GM23338 (cell line): Measurements from ENCODE around the gene CYB5R3. TPM values are rescaled to one million over a fixed set of nuclear protein-coding genes. Genes with fewer than 3 reads are reported as not detected.

Experiments used
- ATAC-seq: fragments of 200-7000 bp; cut with Tn5 transposase; 3 replicates; pipeline ENCODE4 v1.9.1; 2020
- DNase-seq: peaks from one replicate; pipeline ENCODE4 v3.0.0-alpha.2; 2015; ENCODE audit warnings: low spot score
- H2AFZ ChIP-seq: fragments of 200-600 bp; sonication (generic); 2 replicates; pipeline ENCODE4 v1.8.0; 2016; ENCODE audit warnings: antibody characterized with exemption, mild to moderate bottlenecking, moderate library complexity
- H3F3A ChIP-seq: fragments of 200-600 bp; sonication (generic); replicated peaks from 2 replicates; pipeline ENCODE4 v1.8.0; 2017; ENCODE audit warnings: antibody characterized with exemption, mixed run types, low read depth
- H3K27ac ChIP-seq: fragments of 200-600 bp; sonication (generic); 2 replicates; pipeline ENCODE4 v1.6.1; 2016; ENCODE audit warnings: low read depth
- H3K27me3 ChIP-seq: fragments of 200-600 bp; sonication (generic); 2 replicates; pipeline ENCODE4 v1.8.0; 2016; ENCODE audit warnings: mild to moderate bottlenecking, mixed run types, moderate library complexity; ENCODE audit not compliant: insufficient read depth
- H3K36me3 ChIP-seq: fragments of 200-600 bp; sonication (generic); 2 replicates; pipeline ENCODE4 v1.8.0; 2016; ENCODE audit warnings: mild to moderate bottlenecking; ENCODE audit not compliant: insufficient read depth
- H3K4me1 ChIP-seq: fragments of 200-600 bp; sonication (generic); 2 replicates; pipeline ENCODE4 v1.8.0; 2016; ENCODE audit warnings: mild to moderate bottlenecking, moderate library complexity; ENCODE audit not compliant: insufficient read depth
- H3K4me2 ChIP-seq: fragments of 200-600 bp; sonication (generic); 2 replicates; pipeline ENCODE4 v1.7.1; 2017; ENCODE audit warnings: mixed run types
- H3K4me3 ChIP-seq: fragments of 200-600 bp; sonication (generic); 2 replicates; pipeline ENCODE4 v1.6.1; 2016; ENCODE audit warnings: mixed run types
- H3K79me2 ChIP-seq: fragments of 200-600 bp; sonication (generic); replicated peaks from 2 replicates; pipeline ENCODE4 v1.8.0; 2017; ENCODE audit warnings: mild to moderate bottlenecking; ENCODE audit not compliant: insufficient read depth
- H3K9me2 ChIP-seq: fragments of 200-600 bp; sonication (generic); 2 replicates; pipeline ENCODE4 v1.8.0; 2017; ENCODE audit not compliant: insufficient read depth
- H4K20me1 ChIP-seq: fragments of 200-600 bp; sonication (generic); replicated peaks from 2 replicates; pipeline ENCODE4 v1.8.0; 2017; ENCODE audit warnings: mild to moderate bottlenecking; ENCODE audit not compliant: insufficient read depth
- H3K27ac Mint-ChIP-seq: 2 replicates; pipeline ENCODE4 v1.8.0; 2020; ENCODE audit warnings: inconsistent platforms, mild to moderate bottlenecking, moderate library complexity, mixed read lengths
- H3K27me3 Mint-ChIP-seq: 3 replicates; pipeline ENCODE4 v1.8.0; 2022; ENCODE audit warnings: low read depth, mild to moderate bottlenecking, moderate library complexity, mixed read lengths, inconsistent platforms; ENCODE audit not compliant: insufficient read depth, poor library complexity
- H3K36me3 Mint-ChIP-seq: 3 replicates; pipeline ENCODE4 v1.8.0; 2021; ENCODE audit warnings: low read depth, mild to moderate bottlenecking, inconsistent platforms, moderate library complexity, mixed read lengths
- H3K4me1 Mint-ChIP-seq: 3 replicates; pipeline ENCODE4 v1.8.0; 2020; ENCODE audit warnings: mild to moderate bottlenecking, inconsistent platforms, mixed read lengths
- H3K4me3 Mint-ChIP-seq: 3 replicates; pipeline ENCODE4 v1.8.0; 2021; ENCODE audit warnings: moderate library complexity, mild to moderate bottlenecking, inconsistent platforms, mixed read lengths
- H3K9me3 Mint-ChIP-seq: 3 replicates; pipeline ENCODE4 v1.8.0; 2020; ENCODE audit warnings: moderate library complexity, mild to moderate bottlenecking, inconsistent platforms, mixed read lengths
- CREB1 ChIP-seq: fragments of 250-450 bp; sonication (Bioruptor Pico); IDR thresholded peaks from 2 replicates; pipeline ENCODE4 v1.5.0; 2020; ENCODE audit warnings: low read depth, mild to moderate bottlenecking, moderate library complexity
- EZH2 ChIP-seq: fragments of 200-600 bp; sonication (generic); IDR thresholded peaks from one replicate; pipeline ENCODE4 v1.8.0; 2017; ENCODE audit warnings: antibody characterized with exemption, mild to moderate bottlenecking, low read depth; ENCODE audit not compliant: unreplicated experiment
- JUNB ChIP-seq: IDR thresholded peaks from one replicate; pipeline ENCODE4 v1.6.1; 2016; ENCODE audit warnings: antibody characterized with exemption; ENCODE audit not compliant: unreplicated experiment
- NANOG ChIP-seq: IDR thresholded peaks from 2 replicates; pipeline ENCODE4 v1.6.1; 2016; ENCODE audit warnings: antibody characterized with exemption, borderline replicate concordance
- POLR2AphosphoS5 ChIP-seq: IDR thresholded peaks from 2 replicates; pipeline ENCODE4 v1.6.1; 2016; ENCODE audit warnings: antibody characterized with exemption, low read depth
- STAT1 ChIP-seq: IDR thresholded peaks from one replicate; pipeline ENCODE4 v1.6.1; 2016; ENCODE audit warnings: antibody characterized with exemption; ENCODE audit not compliant: unreplicated experiment
- ZNF114 ChIP-seq: fragments of 250-450 bp; sonication (Bioruptor Pico); IDR thresholded peaks from 2 replicates; pipeline ENCODE4 v1.5.0; 2020; ENCODE audit warnings: mild to moderate bottlenecking, moderate library complexity
- ZNF331 ChIP-seq: fragments of 250-450 bp; sonication (Bioruptor Pico); IDR thresholded peaks from 2 replicates; pipeline ENCODE4 v1.5.0; 2020; ENCODE audit warnings: low read depth, mild to moderate bottlenecking, moderate library complexity
- polyA plus RNA-seq: library from polyadenylated mRNA; unstranded; fragments of >200 nt; fragmentation: Nextera tagmentation; extraction: Ambion mirVana; gene quantifications from 2 replicates; pipeline ENCODE4 v1.2.1, GENCODE V29; 2016
- total RNA-seq: library from RNA; depleted of rRNA; stranded (reverse); fragments of >200 nt; shearing (Covaris generic); gene quantifications from 2 replicates; pipeline ENCODE4 v1.2.3, GENCODE V29; 2014
- TF ChIP-seq, protein P1 (sequence below): fragments of 250-450 bp; sonication (Bioruptor Pico); IDR thresholded peaks from 2 replicates; pipeline ENCODE4 v1.5.0; 2020; ENCODE audit warnings: mild to moderate bottlenecking, moderate library complexity
- TF ChIP-seq, protein P2 (sequence below): IDR thresholded peaks from 2 replicates; pipeline ENCODE4 v1.6.1; 2016; ENCODE audit warnings: antibody characterized with exemption
- TF ChIP-seq, protein P3 (sequence below), 2 experiments: fragments of 200-600 bp in 1 of 2; sonication (generic) in 1 of 2; conservative IDR thresholded peaks; 2 replicates each; pipeline versions ENCODE4 v1.5.1 to v1.6.1; 2016 to 2017; ENCODE audit warnings: antibody characterized with exemption in 2 of 2, low read depth in 2 of 2, mild to moderate bottlenecking in 2 of 2, moderate library complexity in 1 of 2

Gene CYB5R3
- total and polyA plus RNA-seq, 2 experiments from 2014 or later: 76.2 to 76.9 TPM

DNA sequence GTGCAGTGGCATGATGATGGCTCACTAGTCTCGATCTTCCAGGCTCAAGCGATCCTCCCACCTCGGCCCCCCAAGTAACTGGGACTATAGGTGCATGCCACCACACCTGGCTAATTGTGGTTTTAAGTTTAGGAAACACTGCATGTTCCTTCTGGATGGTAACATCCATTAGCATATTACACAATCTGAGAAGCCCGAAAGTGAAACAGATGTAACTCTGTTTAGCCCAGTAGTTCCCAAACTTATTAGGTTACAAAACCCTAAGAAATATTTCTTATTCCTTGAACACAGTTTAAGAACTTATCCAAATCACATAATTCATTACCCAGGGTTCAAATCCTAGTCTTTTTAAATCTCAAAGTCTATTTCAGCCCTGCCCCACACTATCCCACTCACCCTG is 62.8 kb downstream of the CYB5R3 start (continued):
- TF ChIP-seq, protein P1, sequence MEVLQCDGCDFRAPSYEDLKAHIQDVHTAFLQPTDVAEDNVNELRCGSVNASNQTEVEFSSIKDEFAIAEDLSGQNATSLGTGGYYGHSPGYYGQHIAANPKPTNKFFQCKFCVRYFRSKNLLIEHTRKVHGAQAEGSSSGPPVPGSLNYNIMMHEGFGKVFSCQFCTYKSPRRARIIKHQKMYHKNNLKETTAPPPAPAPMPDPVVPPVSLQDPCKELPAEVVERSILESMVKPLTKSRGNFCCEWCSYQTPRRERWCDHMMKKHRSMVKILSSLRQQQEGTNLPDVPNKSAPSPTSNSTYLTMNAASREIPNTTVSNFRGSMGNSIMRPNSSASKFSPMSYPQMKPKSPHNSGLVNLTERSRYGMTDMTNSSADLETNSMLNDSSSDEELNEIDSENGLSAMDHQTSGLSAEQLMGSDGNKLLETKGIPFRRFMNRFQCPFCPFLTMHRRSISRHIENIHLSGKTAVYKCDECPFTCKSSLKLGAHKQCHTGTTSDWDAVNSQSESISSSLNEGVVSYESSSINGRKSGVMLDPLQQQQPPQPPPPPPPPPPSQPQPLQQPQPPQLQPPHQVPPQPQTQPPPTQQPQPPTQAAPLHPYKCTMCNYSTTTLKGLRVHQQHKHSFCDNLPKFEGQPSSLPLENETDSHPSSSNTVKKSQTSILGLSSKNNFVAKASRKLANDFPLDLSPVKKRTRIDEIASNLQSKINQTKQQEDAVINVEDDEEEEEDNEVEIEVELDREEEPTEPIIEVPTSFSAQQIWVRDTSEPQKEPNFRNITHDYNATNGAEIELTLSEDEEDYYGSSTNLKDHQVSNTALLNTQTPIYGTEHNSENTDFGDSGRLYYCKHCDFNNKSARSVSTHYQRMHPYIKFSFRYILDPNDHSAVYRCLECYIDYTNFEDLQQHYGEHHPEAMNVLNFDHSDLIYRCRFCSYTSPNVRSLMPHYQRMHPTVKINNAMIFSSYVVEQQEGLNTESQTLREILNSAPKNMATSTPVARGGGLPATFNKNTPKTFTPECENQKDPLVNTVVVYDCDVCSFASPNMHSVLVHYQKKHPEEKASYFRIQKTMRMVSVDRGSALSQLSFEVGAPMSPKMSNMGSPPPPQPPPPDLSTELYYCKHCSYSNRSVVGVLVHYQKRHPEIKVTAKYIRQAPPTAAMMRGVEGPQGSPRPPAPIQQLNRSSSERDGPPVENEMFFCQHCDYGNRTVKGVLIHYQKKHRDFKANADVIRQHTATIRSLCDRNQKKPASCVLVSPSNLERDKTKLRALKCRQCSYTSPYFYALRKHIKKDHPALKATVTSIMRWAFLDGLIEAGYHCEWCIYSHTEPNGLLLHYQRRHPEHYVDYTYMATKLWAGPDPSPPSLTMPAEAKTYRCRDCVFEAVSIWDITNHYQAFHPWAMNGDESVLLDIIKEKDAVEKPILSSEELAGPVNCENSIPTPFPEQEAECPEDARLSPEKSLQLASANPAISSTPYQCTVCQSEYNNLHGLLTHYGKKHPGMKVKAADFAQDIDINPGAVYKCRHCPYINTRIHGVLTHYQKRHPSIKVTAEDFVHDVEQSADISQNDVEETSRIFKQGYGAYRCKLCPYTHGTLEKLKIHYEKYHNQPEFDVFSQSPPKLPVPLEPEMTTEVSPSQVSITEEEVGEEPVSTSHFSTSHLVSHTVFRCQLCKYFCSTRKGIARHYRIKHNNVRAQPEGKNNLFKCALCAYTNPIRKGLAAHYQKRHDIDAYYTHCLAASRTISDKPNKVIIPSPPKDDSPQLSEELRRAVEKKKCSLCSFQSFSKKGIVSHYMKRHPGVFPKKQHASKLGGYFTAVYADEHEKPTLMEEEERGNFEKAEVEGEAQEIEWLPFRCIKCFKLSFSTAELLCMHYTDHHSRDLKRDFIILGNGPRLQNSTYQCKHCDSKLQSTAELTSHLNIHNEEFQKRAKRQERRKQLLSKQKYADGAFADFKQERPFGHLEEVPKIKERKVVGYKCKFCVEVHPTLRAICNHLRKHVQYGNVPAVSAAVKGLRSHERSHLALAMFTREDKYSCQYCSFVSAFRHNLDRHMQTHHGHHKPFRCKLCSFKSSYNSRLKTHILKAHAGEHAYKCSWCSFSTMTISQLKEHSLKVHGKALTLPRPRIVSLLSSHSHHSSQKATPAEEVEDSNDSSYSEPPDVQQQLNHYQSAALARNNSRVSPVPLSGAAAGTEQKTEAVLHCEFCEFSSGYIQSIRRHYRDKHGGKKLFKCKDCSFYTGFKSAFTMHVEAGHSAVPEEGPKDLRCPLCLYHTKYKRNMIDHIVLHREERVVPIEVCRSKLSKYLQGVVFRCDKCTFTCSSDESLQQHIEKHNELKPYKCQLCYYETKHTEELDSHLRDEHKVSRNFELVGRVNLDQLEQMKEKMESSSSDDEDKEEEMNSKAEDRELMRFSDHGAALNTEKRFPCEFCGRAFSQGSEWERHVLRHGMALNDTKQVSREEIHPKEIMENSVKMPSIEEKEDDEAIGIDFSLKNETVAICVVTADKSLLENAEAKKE (CRISPR knock-in tag): no peak
- no peak for TF ChIP-seq POLR2AphosphoS5
- TF ChIP-seq NANOG: no peak
- TF ChIP-seq ZNF331 (CRISPR knock-in tag): no peak
- no peak for TF ChIP-seq CREB1 (CRISPR knock-in tag)
- no peak for TF ChIP-seq JUNB
- TF ChIP-seq ZNF114: no peak

DNA sequence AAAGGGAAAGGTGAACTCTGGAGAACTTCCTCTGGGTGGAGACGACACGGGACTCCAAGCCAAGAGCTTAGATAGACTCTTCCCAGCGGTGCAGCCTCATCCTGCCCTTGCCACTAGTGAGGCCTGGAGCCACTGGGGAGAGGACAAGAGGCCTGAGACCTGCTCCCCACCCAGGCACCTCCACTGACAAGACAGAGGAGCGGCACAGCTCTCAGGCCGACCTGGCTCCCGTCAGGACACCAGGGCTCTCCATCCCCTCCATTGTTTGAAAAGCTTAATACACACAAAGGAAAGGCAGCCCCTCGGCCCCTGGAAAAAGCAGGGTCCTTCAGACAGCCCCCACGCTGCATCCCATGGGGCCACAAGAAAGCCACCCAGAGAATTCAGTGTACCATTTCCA is 64.1 kb downstream of the CYB5R3 start:
- H3F3A ChIP-seq: peaks cover 21% of the 10 kb centered on the region; the same call in 1 of the 2 replicates
- Mint-ChIP-seq H3K27ac (no peak overlapping the region), H3K27me3 (peaks cover 12% of the 10 kb centered on the region), H3K36me3 (peaks cover 62% of the 10 kb centered on the region), H3K4me3 (no peak overlapping the region), H3K9me3 (no peaks in the 10 kb centered on the region), H3K4me1 (peaks cover 6% of the 10 kb centered on the region)
- peaks cover 5% of the 10 kb centered on the region for H3K79me2 ChIP-seq
- H3K27ac ChIP-seq: no peak overlapping the region
- H4K20me1 ChIP-seq: peaks cover 20% of the 10 kb centered on the region
- peaks cover 3% of the 10 kb centered on the region; the same call in 1 of the 2 replicates for H3K4me1 ChIP-seq
- ATAC-seq: no peak
- H2AFZ ChIP-seq: no peak overlapping the region
- H3K9me2 ChIP-seq: no peaks in the 10 kb centered on the region
- peaks cover 16% of the 10 kb centered on the region for H3K36me3 ChIP-seq
- H3K4me2 ChIP-seq: no peak overlapping the region
- DNase-seq: no peak
- H3K4me3 ChIP-seq: no peak overlapping the region
- H3K27me3 ChIP-seq: no peaks in the 10 kb centered on the region
- TF ChIP-seq STAT1 (no peak), JUNB (no peak), NANOG (no peak), EZH2 (no peak), ZNF114 (no peak), CREB1 (CRISPR knock-in tag) (no peak)
- TF ChIP-seq, protein P2, sequence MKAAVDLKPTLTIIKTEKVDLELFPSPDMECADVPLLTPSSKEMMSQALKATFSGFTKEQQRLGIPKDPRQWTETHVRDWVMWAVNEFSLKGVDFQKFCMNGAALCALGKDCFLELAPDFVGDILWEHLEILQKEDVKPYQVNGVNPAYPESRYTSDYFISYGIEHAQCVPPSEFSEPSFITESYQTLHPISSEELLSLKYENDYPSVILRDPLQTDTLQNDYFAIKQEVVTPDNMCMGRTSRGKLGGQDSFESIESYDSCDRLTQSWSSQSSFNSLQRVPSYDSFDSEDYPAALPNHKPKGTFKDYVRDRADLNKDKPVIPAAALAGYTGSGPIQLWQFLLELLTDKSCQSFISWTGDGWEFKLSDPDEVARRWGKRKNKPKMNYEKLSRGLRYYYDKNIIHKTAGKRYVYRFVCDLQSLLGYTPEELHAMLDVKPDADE: no peak
- TF ChIP-seq, protein P3, sequence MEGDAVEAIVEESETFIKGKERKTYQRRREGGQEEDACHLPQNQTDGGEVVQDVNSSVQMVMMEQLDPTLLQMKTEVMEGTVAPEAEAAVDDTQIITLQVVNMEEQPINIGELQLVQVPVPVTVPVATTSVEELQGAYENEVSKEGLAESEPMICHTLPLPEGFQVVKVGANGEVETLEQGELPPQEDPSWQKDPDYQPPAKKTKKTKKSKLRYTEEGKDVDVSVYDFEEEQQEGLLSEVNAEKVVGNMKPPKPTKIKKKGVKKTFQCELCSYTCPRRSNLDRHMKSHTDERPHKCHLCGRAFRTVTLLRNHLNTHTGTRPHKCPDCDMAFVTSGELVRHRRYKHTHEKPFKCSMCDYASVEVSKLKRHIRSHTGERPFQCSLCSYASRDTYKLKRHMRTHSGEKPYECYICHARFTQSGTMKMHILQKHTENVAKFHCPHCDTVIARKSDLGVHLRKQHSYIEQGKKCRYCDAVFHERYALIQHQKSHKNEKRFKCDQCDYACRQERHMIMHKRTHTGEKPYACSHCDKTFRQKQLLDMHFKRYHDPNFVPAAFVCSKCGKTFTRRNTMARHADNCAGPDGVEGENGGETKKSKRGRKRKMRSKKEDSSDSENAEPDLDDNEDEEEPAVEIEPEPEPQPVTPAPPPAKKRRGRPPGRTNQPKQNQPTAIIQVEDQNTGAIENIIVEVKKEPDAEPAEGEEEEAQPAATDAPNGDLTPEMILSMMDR (conservative IDR thresholded peaks at IDR 0.05; ENCODE audit: low read depth in 2 of 2): no peak
